Left lobe of liver (tissue), 1 donor: ENCODE data around the gene PSMD5. TPM values are rescaled to one million over a fixed set of nuclear protein-coding genes. Genes with fewer than 3 reads are reported as not detected.

Experiments used
- total RNA-seq: library from RNA; stranded (reverse); gene quantifications from one replicate; pipeline ENCODE4 v1.2.1, GENCODE V29; 2021
- donor health status: DM: no; HTN: yes; CAD: no.

The PSMD5 gene
- total RNA-seq, 1 donor from 2014 or later, result 44.4 TPM

Other genes starting within 250 kb of the PSMD5 start
- gene MEGF9, start 128.5 kb downstream of the PSMD5 start, total RNA-seq, result 26.4 TPM
- gene FBXW2, start 49.5 kb downstream of the PSMD5 start, total RNA-seq, result 46.2 TPM
- gene PHF19, start 34.3 kb upstream of the PSMD5 start, total RNA-seq, result 2.4 TPM
- 3.0 TPM for gene TRAF1, start 83.9 kb upstream of the PSMD5 start, total RNA-seq
- gene C5, start 207.4 kb upstream of the PSMD5 start, total RNA-seq, result 386 TPM
- gene CNTRL, start 232.0 kb upstream of the PSMD5 start, total RNA-seq, result 3.6 TPM